Kasumi-1 (cell line): ENCODE results near the gene MED15.

Experiments
- DNase-seq, 2 experiments: peaks; one replicate each; lab custom pipeline; 2025; lab: John Stamatoyannopoulos, UW

The MED15 gene

GRCh38 chr22:20571078-20571503 is 63.7 kb downstream of the MED15 start:
- no peak for DNase-seq

- peak; percentile 15 to 33 for DNase-seq
These were observed 64.2 kb downstream of the MED15 start for GRCh38 chr22:20571531-20572007.

GRCh38 chr22:20572132-20572802 is 64.9 kb downstream of the MED15 start:
- no peak for DNase-seq

- no peak for DNase-seq
These were observed 65.9 kb downstream of the MED15 start for GRCh38 chr22:20573176-20573832.

GRCh38 chr22:20573833-20574615 is 66.6 kb downstream of the MED15 start:
- DNase-seq: no peak

- no peak for DNase-seq
These were observed 67.5 kb downstream of the MED15 start for GRCh38 chr22:20574920-20575353.

GRCh38 chr22:20575724-20576444 is 68.5 kb downstream of the MED15 start:
- DNase-seq: no peak

- DNase-seq: peak; percentile 97
These were observed 69.0 kb downstream of the MED15 start for GRCh38 chr22:20576445-20576816.

- DNase-seq: no peak
These were observed 69.6 kb downstream of the MED15 start for GRCh38 chr22:20577045-20577444.

GRCh38 chr22:20577549-20577975 is 70.2 kb downstream of the MED15 start:
- DNase-seq: no peak

GRCh38 chr22:20578192-20578591 is 70.8 kb downstream of the MED15 start:
- DNase-seq: no peak

GRCh38 chr22:20578707-20579106 is 71.3 kb downstream of the MED15 start:
- no peak for DNase-seq

- no peak for DNase-seq
These were observed 72.1 kb downstream of the MED15 start for GRCh38 chr22:20579273-20580120.

- DNase-seq: no peak
These were observed 72.8 kb downstream of the MED15 start for GRCh38 chr22:20580179-20580578.

GRCh38 chr22:20580611-20581502 is 73.4 kb downstream of the MED15 start:
- no peak for DNase-seq

- DNase-seq: no peak
These were observed 74.2 kb downstream of the MED15 start for GRCh38 chr22:20581503-20582170.

GRCh38 chr22:20582171-20582511 is 74.7 kb downstream of the MED15 start:
- no peak for DNase-seq

- DNase-seq: no peak
These were observed 75.3 kb downstream of the MED15 start for GRCh38 chr22:20582520-20583361.

- peak; percentile 7 to 18 for DNase-seq
These were observed 76.1 kb downstream of the MED15 start for GRCh38 chr22:20583471-20583922.
